Peyer's patch (tissue), 4 donors: ENCODE measurements around the gene RHD.
"Not testable (repeated sequence)": the region's sequence is repeated elsewhere in the genome, so short reads cannot be mapped to it uniquely, and the experiment has no call there.

Experiments
- POLR2A ChIP-seq, 2 donors: fragments of 450-650 bp; IDR thresholded peaks; one replicate each; pipeline ENCODE4 v1.5.1; 2017; ENCODE audit warnings: antibody characterized with exemption in 2 of 2, mild to moderate bottlenecking in 2 of 2, moderate library complexity in 2 of 2
- TF ChIP-seq, protein P1 (sequence below), 6 experiments: fragments of 450-650 bp in 4 of 6; fragments of 200-600 bp in 2 of 6; sonication (generic) in 1 of 6; IDR thresholded peaks; one replicate each; pipeline ENCODE4 v1.5.1; 2017 to 2019; ENCODE audit warnings: antibody characterized with exemption in 6 of 6, mild to moderate bottlenecking in 3 of 6, moderate library complexity in 1 of 6

DNA sequence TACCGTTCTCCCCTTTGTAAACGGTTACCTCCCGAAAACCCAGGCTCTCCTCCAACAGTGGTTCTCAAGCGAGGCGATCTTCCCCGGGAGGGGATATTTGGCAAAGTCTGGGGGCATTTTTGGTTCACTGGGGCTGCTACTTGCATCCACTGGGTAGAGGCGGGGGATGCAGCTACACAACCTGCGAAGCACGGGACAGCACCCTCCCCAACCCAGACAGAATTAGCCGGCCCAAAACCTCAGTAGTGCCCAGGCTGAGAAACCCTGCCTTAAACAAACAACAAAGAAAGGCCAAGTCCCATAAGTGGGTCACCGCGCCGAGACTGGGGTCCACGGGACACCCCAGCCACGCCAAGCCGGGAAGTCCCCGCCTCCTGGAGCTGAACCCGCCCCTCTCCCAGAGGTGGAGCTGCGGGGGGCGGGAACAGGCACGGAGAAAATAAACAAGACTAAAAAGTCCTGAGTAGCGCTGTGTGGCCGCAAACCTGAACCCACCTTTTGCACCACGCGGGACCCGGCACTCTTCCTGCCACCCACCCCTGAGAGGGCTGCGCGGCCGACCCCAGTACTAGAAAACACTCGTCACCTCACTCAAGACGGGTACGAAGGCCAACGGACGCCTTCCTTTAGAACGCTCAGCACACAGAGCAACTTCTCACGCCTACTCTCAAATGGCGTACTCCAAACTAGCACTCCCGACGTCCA, 65.3 kb downstream of the RHD start:
- TF ChIP-seq, protein P1, sequence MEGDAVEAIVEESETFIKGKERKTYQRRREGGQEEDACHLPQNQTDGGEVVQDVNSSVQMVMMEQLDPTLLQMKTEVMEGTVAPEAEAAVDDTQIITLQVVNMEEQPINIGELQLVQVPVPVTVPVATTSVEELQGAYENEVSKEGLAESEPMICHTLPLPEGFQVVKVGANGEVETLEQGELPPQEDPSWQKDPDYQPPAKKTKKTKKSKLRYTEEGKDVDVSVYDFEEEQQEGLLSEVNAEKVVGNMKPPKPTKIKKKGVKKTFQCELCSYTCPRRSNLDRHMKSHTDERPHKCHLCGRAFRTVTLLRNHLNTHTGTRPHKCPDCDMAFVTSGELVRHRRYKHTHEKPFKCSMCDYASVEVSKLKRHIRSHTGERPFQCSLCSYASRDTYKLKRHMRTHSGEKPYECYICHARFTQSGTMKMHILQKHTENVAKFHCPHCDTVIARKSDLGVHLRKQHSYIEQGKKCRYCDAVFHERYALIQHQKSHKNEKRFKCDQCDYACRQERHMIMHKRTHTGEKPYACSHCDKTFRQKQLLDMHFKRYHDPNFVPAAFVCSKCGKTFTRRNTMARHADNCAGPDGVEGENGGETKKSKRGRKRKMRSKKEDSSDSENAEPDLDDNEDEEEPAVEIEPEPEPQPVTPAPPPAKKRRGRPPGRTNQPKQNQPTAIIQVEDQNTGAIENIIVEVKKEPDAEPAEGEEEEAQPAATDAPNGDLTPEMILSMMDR (IDR thresholded peaks at IDR 0.05): not testable (repeated sequence)
- not testable (repeated sequence) for TF ChIP-seq POLR2A (IDR thresholded peaks at IDR 0.05)
